IPS-18a (cell line): ENCODE results near the gene CLIC1.
"Not testable (repeated sequence)": the region's sequence is repeated elsewhere in the genome, so short reads cannot be mapped to it uniquely, and the experiment has no call there.

ENCODE experiments used
- H3K27ac ChIP-seq: one replicate; pipeline ENCODE4 v1.5.1; 2013; ENCODE audit warnings: low read length
- H3K27me3 ChIP-seq: one replicate; pipeline ENCODE4 v1.6.1; 2013; ENCODE audit warnings: mild to moderate bottlenecking, low read length; ENCODE audit not compliant: control insufficient read depth, insufficient read depth
- H3K36me3 ChIP-seq: one replicate; pipeline ENCODE4 v1.6.1; 2013; ENCODE audit warnings: low read depth, low read length; ENCODE audit not compliant: control insufficient read depth
- H3K4me1 ChIP-seq: one replicate; pipeline ENCODE4 v1.6.1; 2013; ENCODE audit warnings: low read depth, low read length; ENCODE audit not compliant: control insufficient read depth
- H3K4me3 ChIP-seq: one replicate; pipeline ENCODE4 v1.5.1; 2013; ENCODE audit warnings: low read length
- H3K9ac ChIP-seq: one replicate; pipeline ENCODE4 v1.6.1; 2013; ENCODE audit warnings: mild to moderate bottlenecking, low read length, moderate library complexity
- H3K9me3 ChIP-seq: one replicate; pipeline ENCODE4 v1.6.1; 2013; ENCODE audit warnings: low read depth, low read length; ENCODE audit not compliant: control insufficient read depth

CLIC1 gene

GRCh38 chr6:31712296-31712695, 24.0 kb downstream of the CLIC1 start:
- Histone ChIP-seq H3K27me3 (no peaks in the 10 kb centered on the region), H3K27ac (no peak overlapping the region), H3K36me3 (no peaks in the 10 kb centered on the region), H3K9me3 (no peaks in the 10 kb centered on the region), H3K4me1 (peaks cover 21% of the 10 kb centered on the region), H3K4me3 (no peak overlapping the region), H3K9ac (no peak overlapping the region)

GRCh38 chr6:31711233-31711632, 25.1 kb downstream of the CLIC1 start:
- no peaks in the 10 kb centered on the region for H3K9me3 ChIP-seq
- no peaks in the 10 kb centered on the region for H3K27me3 ChIP-seq
- no peak overlapping the region for H3K27ac ChIP-seq
- H3K9ac ChIP-seq: no peak overlapping the region
- H3K4me1 ChIP-seq: peaks cover 20% of the 10 kb centered on the region
- no peaks in the 10 kb centered on the region for H3K36me3 ChIP-seq
- no peak overlapping the region for H3K4me3 ChIP-seq

- H3K9ac ChIP-seq: no peak overlapping the region
- H3K9me3 ChIP-seq: no peaks in the 10 kb centered on the region
- no peak overlapping the region for H3K4me3 ChIP-seq
- no peaks in the 10 kb centered on the region for H3K27me3 ChIP-seq
- H3K36me3 ChIP-seq: no peaks in the 10 kb centered on the region
- H3K27ac ChIP-seq: no peak overlapping the region
- H3K4me1 ChIP-seq: peaks cover 20% of the 10 kb centered on the region
Measured at GRCh38 chr6:31710523-31711219, 25.7 kb downstream of the CLIC1 start.

GRCh38 chr6:31709157-31709556, 27.2 kb downstream of the CLIC1 start:
- H3K27ac ChIP-seq, H3K4me3 ChIP-seq, H3K9ac ChIP-seq, H3K9me3 ChIP-seq, H3K36me3 ChIP-seq, H3K27me3 ChIP-seq, H3K4me1 ChIP-seq: not testable (repeated sequence)

DNA sequence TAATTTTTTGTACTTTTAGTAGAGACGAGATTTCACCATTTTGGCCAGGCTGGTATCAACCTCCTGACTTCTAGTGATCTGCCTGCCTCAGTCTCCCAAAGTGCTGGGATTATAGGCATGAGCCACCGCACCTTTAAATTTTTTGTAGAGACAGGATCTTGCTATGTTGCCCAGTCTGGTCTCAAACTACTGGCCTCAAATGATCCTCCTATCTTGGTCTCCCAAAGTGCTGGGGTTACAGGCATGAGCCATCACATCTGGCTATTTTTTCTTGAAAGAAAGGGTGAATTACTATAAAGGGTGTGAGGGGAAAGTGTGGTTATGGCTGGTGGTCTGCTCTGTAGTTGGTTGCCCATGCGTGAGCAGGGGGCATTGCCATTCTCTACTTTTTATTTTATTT, 28.1 kb downstream of the CLIC1 start:
- Histone ChIP-seq H3K9me3 (no peaks in the 10 kb centered on the region), H3K27me3 (no peaks in the 10 kb centered on the region), H3K4me1 (no peaks in the 10 kb centered on the region), H3K9ac (no peak overlapping the region), H3K27ac (no peak overlapping the region), H3K4me3 (no peak overlapping the region), H3K36me3 (no peaks in the 10 kb centered on the region)

DNA sequence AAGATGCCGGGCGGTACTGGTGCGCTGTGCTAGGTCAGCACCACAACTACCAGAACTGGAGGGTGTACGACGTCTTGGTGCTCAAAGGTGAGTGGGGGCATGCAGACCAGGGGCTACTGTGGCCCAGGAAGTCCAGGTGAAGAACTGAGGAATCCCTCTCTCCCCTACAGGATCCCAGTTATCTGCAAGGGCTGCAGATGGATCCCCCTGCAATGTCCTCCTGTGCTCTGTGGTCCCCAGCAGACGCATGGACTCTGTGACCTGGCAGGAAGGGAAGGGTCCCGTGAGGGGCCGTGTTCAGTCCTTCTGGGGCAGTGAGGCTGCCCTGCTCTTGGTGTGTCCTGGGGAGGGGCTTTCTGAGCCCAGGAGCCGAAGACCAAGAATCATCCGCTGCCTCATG, 28.6 kb downstream of the CLIC1 start:
- no peak overlapping the region for H3K9ac ChIP-seq
- H3K27ac ChIP-seq: no peak overlapping the region
- no peaks in the 10 kb centered on the region for H3K27me3 ChIP-seq
- no peaks in the 10 kb centered on the region for H3K36me3 ChIP-seq
- H3K4me3 ChIP-seq: no peak overlapping the region
- H3K9me3 ChIP-seq: no peaks in the 10 kb centered on the region
- H3K4me1 ChIP-seq: no peaks in the 10 kb centered on the region

DNA sequence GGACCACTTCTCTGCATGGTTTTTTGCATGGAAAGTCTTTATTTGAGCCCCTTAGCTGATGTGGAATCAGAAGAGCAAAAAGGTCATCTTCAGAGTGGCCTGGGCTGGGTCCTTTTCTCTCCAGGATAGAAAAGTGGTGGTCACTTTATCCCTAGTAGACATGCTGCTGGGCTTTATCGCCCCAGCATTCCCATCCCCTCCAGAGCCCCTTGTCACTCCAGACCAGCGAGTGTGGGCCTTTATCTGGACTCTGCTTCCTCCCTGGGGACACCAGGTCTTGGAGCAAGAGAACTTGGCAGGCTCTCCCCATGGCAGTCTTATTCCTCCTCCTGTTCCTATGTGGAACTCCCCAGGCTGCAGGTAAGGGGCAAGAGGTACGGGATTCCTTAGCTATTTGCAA, 29.7 kb downstream of the CLIC1 start, which contains the start of gene LY6G6F:
TSS of gene LY6G6F (plus strand) at position 268 of the 400 bp plus-strand sequence. CDS start at position 309, 41 bp downstream.
- Histone ChIP-seq H3K27me3 (no peaks in the 10 kb centered on the region), H3K4me3 (no peak within 1 kb of the TSS), H3K9ac (no peak within 1 kb of the TSS), H3K9me3 (no peaks in the 10 kb centered on the region), H3K27ac (no peak within 1 kb of the TSS), H3K4me1 (no peaks in the 10 kb centered on the region), H3K36me3 (no peaks in the 10 kb centered on the region)

DNA sequence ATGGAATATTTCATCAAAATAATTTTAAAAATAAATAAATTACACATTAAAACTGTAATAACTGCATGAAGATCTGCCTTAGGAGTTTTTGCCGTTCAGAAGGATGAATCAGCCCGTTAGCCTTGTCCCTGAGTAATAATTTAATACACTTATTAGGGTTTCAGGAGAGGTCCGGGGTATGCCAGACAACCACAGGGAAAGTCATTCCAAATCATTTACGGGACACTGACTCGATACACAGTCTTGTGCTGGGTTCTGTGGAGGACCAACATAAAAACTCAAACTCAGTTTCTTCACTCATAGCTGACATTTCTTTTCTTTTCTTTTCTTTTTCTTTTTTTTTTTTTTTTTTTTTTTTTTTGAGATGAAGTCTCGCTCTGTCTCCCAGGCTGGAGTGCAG, 30.4 kb downstream of the CLIC1 start:
- Histone ChIP-seq H3K4me1 (no peaks in the 10 kb centered on the region), H3K9me3 (no peaks in the 10 kb centered on the region), H3K4me3 (no peak overlapping the region), H3K27ac (no peak overlapping the region), H3K36me3 (no peaks in the 10 kb centered on the region), H3K27me3 (no peaks in the 10 kb centered on the region), H3K9ac (no peak overlapping the region)

DNA sequence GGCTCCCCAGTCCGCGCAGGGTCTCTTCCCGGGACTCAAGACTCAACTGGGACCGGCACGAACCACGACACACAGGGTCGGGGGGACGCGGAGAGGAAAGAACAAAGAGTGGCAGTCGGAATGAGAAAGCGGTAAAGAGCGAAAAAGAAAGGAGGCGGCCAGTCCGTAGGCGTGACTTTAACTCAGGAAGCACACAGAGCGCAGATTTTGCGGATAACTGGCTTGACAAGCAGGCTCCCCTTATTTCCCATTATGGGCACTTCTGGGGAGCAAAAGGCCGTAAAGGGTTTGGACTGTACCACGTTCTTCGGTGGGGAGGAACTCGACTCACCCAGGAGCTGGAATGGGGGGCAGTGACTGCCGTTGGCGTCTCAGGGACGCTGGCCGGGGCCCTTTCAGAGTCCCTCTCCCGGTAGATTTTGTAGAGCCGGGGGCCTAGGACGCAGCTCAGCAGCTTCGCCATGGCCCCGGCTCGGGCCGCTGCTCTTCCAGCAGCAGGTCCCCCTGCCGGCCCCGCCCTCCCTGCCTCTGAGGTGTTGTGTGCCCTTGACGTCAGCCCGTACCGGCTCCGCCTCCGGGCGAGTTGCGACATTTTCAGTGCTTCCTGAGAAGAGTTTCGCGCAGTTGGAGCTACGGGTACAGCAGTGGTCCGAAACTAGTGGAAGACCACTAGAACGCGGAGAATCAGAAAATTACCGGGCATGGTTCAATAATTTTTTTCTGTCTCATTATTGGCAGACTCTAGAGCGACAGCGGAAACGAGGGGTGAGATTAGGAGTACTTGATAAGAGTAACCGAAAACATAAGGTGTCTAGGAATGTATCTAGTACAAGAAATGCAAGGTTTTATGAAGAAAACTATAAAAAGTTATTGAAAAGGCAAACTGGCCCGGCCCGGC, 33.3 kb downstream of the CLIC1 start, which contains the start of gene ABHD16A:
TSS of gene ABHD16A (minus strand) at position 506 of the 898 bp plus-strand sequence. CDS start at position 463, 43 bp downstream.
- Histone ChIP-seq H3K4me3 (peak within 1 kb of the TSS; percentile 97), H3K36me3 (no peaks in the 10 kb centered on the region), H3K9me3 (no peaks in the 10 kb centered on the region), H3K27me3 (no peaks in the 10 kb centered on the region), H3K27ac (peak within 1 kb of the TSS; percentile 78), H3K9ac (peak within 1 kb of the TSS; percentile 91), H3K4me1 (no peaks in the 10 kb centered on the region)

- Histone ChIP-seq H3K36me3 (no peaks in the 10 kb centered on the region), H3K9me3 (no peaks in the 10 kb centered on the region), H3K4me3 (peak overlapping the region; percentile 97), H3K27me3 (no peaks in the 10 kb centered on the region), H3K27ac (no peak overlapping the region), H3K4me1 (no peaks in the 10 kb centered on the region), H3K9ac (peak overlapping the region; percentile 91)
Measured at GRCh38 chr6:31702405-31702818, 33.9 kb downstream of the CLIC1 start.

- Histone ChIP-seq H3K27ac (no peak overlapping the region), H3K36me3 (no peaks in the 10 kb centered on the region), H3K9me3 (no peaks in the 10 kb centered on the region), H3K4me3 (peak overlapping the region; percentile 97), H3K4me1 (no peaks in the 10 kb centered on the region), H3K9ac (peak overlapping the region; percentile 91), H3K27me3 (no peaks in the 10 kb centered on the region)
Measured at GRCh38 chr6:31701666-31702404, 34.5 kb downstream of the CLIC1 start.
